MCF 10A (cell line): ENCODE measurements around the gene DPM3. TPM values are rescaled to one million over a fixed set of nuclear protein-coding genes. Genes with fewer than 3 reads are reported as not detected.

Experiments used
- BruUV-seq: library from RNA; stranded (reverse); fragments of 400-500 nt; replicated peaks from 2 replicates; lab custom pipeline; 2021; lab: Mats Ljungman, UMichigan
- CTCF ChIA-PET: fragments of 300-600 bp; sonication (Branson Sonifier 250); formaldehyde crosslinking; extraction: SDS; loops from one replicate; lab custom pipeline; 2021; ENCODE audit warnings: antibody characterized with exemption, inconsistent platforms; lab: Yijun Ruan, JAX
- POLR2A ChIA-PET: fragments of 300-600, 350-650 bp; sonication (Branson Sonifier 250); formaldehyde crosslinking; extraction: SDS; loops from one replicate; lab custom pipeline; 2020; ENCODE audit warnings: antibody characterized with exemption, inconsistent platforms; lab: Yijun Ruan, JAX
- DNase-seq: peaks from one replicate; pipeline ENCODE4 v3.0.0-alpha.2; 2018; ENCODE audit not compliant: unreplicated experiment
- H3K27ac Mint-ChIP-seq: one replicate; pipeline ENCODE4 v1.8.0; 2022; ENCODE audit warnings: mild to moderate bottlenecking, low read depth, mixed read lengths; ENCODE audit not compliant: unreplicated experiment
- H3K27me3 Mint-ChIP-seq: one replicate; pipeline ENCODE4 v1.8.0; 2022; ENCODE audit warnings: mixed read lengths; ENCODE audit not compliant: insufficient read depth, unreplicated experiment
- H3K36me3 Mint-ChIP-seq: one replicate; pipeline ENCODE4 v1.8.0; 2022; ENCODE audit warnings: mild to moderate bottlenecking, moderate library complexity, mixed read lengths; ENCODE audit not compliant: insufficient read depth, unreplicated experiment
- H3K4me1 Mint-ChIP-seq: one replicate; pipeline ENCODE4 v1.8.0; 2022; ENCODE audit warnings: mixed read lengths; ENCODE audit not compliant: insufficient read depth, unreplicated experiment
- H3K4me3 Mint-ChIP-seq: one replicate; pipeline ENCODE4 v1.8.0; 2022; ENCODE audit warnings: mild to moderate bottlenecking, moderate library complexity, mixed read lengths; ENCODE audit not compliant: unreplicated experiment
- H3K9me3 Mint-ChIP-seq: one replicate; pipeline ENCODE4 v1.8.0; 2022; ENCODE audit warnings: mixed read lengths; ENCODE audit not compliant: unreplicated experiment
- CTCF ChIP-seq: fragments of 200-600 bp; IDR thresholded peaks from one replicate; pipeline ENCODE4 v1.8.0; 2022; ENCODE audit warnings: antibody characterized with exemption, mild to moderate bottlenecking; ENCODE audit not compliant: unreplicated experiment
- intact Hi-C: fragments of 100-400 bp; cut with micrococcal nuclease; formaldehyde crosslinking; loops from 2 replicates; pipeline ENCODE4 v1.14.1; 2022
- total RNA-seq: library from RNA; stranded (reverse); gene quantifications from 2 replicates; pipeline ENCODE4 v1.2.3, GENCODE V29; 2022

DPM3 gene
- total RNA-seq, 1 experiment from 2014 or later: 86.4 TPM

- DNase-seq: no peak
- no TSS peak for BruUV-seq
- ChIA-PET POLR2A (interaction anchor here (0.5 to 15.7 kb wide), 2 partner anchors 16 to 106 kb away, joined by 3 to 215 read pairs; no protein-coding TSS in a partner anchor), CTCF (interaction anchor here (0.6 to 2.4 kb wide), 12 partner anchors 12 to 414 kb away, joined by 3 to 54 read pairs (median 4); partner anchors contain the start of genes MTX1 and THBS3)
- no peak overlapping the region for H3K27ac Mint-ChIP-seq
- no peak overlapping the region for H3K4me3 Mint-ChIP-seq
- H3K36me3 Mint-ChIP-seq: peaks cover 5% of the 10 kb centered on the region
- no peaks in the 10 kb centered on the region for H3K9me3 Mint-ChIP-seq
- H3K27me3 Mint-ChIP-seq: no peaks in the 10 kb centered on the region
- peaks cover 25% of the 10 kb centered on the region for H3K4me1 Mint-ChIP-seq
- intact Hi-C loops: loop anchor here (5.0 kb wide), 1 partner anchor 414 kb away; no protein-coding TSS in a partner anchor
- TF ChIP-seq CTCF: no peak
These were observed 38.2 kb upstream of the DPM3 start for GRCh38 chr1:155178441-155179111.

DNA sequence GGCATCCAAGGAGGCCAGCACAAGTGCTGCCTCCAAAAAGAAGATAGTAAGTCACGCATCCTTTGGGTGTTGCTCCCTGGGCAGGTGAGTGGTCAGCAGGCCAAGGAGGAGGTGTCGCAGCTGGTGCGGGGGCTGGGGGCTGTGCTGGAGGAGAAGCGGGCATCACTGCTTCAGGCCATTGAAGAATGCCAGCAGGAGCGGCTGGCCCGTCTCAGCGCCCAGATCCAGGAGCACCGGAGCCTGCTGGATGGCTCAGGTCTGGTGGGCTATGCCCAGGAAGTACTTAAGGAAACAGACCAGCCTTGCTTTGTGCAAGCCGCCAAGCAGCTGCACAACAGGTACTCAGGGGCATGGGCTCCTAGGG lies 37.6 kb upstream of the DPM3 start:
- no peak overlapping the region for H3K4me3 Mint-ChIP-seq
- no peaks in the 10 kb centered on the region for H3K27me3 Mint-ChIP-seq
- peaks cover 29% of the 10 kb centered on the region for H3K4me1 Mint-ChIP-seq
- CTCF ChIA-PET: interaction anchor here (0.6 to 3.5 kb wide), 19 partner anchors 7 to 414 kb away, joined by 3 to 54 read pairs (median 5); partner anchors contain the start of genes CLK2, MTX1 and THBS3
- H3K36me3 Mint-ChIP-seq: peaks cover 7% of the 10 kb centered on the region
- no TSS peak for BruUV-seq
- no peaks in the 10 kb centered on the region for H3K9me3 Mint-ChIP-seq
- POLR2A ChIA-PET: interaction anchor here (0.5 to 15.7 kb wide), 4 partner anchors 17 to 107 kb away, joined by 3 to 215 read pairs (median 6); no protein-coding TSS in a partner anchor
- intact Hi-C loops: loop anchor here (2.0 to 5.0 kb wide), 2 partner anchors 15 to 414 kb away; no protein-coding TSS in a partner anchor
- H3K27ac Mint-ChIP-seq: no peak overlapping the region
- no peak for DNase-seq
- no peak for TF ChIP-seq CTCF

DNA sequence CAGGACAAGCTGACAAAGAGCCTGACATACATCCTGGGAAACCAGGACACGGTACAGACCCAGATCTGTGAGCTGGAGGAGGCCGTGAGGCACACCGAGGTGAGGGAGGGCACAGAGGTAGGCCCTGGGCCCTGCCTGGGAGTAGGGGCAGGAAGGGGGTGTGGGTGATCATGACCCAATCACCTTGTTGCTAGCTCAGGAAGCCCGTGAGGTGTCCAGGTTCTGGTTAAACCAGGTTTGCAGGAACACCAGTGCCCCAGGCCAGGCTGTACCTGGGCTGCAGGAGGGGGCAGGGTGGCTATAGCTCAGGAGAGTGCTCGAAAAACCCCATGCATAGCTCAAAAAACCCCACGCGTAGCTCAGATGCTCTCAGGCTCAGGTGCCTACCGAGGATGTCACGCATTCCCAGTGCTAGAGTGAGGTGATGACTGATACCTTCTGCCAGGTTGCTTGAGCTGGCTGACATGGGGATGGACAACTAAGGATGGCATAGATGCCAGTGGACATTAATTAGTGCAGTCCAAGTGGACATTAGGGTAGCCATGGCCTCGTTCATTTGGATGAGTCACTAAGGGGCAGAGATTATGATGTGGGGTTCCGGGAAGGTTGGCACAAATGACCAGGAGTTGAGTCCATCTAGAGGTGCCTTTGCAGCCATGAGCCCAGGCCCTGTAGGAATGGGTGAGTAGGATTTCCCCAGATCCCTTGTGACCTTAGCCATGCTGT lies 37.0 kb upstream of the DPM3 start:
- no peaks in the 10 kb centered on the region for H3K9me3 Mint-ChIP-seq
- peaks cover 30% of the 10 kb centered on the region for H3K4me1 Mint-ChIP-seq
- no TSS peak for BruUV-seq
- TF ChIP-seq CTCF: no peak
- ChIA-PET CTCF (interaction anchor here (0.6 to 3.5 kb wide), 30 partner anchors 8 to 614 kb away, joined by 3 to 54 read pairs (median 4); partner anchors contain the start of genes CLK2, EFNA1, MTX1 and THBS3), POLR2A (interaction anchor here (0.7 to 15.7 kb wide), 5 partner anchors 17 to 1018 kb away, joined by 3 to 215 read pairs (median 5); no protein-coding TSS in a partner anchor)
- no peaks in the 10 kb centered on the region for H3K27me3 Mint-ChIP-seq
- H3K27ac Mint-ChIP-seq: no peak overlapping the region
- H3K36me3 Mint-ChIP-seq: peaks cover 6% of the 10 kb centered on the region
- no peak overlapping the region for H3K4me3 Mint-ChIP-seq
- intact Hi-C loops: loop anchor here (2.0 to 5.0 kb wide), 2 partner anchors 15 to 415 kb away; no protein-coding TSS in a partner anchor
- no peak for DNase-seq
